Measurements from ENCODE around the gene IFIT2.

The IFIT2 gene

DNA sequence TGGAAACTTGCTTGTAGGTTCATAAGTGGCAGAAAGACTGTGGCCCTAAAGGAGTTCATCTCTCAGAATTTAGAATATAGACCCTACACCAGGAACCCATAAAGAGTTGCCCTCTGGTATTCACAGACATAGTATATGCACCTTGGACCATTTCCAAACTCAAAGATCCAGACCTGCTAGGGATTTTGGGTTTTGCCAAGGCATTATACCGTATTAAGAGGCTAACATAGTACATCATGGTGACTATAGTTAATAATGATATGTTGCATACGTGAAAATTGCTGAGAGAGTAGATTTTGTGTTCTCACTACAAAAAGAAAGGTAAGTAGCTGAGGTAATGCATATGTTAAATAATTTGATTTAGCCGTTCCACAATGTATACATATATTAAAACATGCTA is 39.8 kb downstream of the IFIT2 start:
- DNase-seq (ENCODE audit: low read depth), result no peak

GRCh38 chr10:89342206-89342958 is 40.5 kb downstream of the IFIT2 start:
- DNase-seq (ENCODE audit: low read depth), result peak; percentile 96

DNA sequence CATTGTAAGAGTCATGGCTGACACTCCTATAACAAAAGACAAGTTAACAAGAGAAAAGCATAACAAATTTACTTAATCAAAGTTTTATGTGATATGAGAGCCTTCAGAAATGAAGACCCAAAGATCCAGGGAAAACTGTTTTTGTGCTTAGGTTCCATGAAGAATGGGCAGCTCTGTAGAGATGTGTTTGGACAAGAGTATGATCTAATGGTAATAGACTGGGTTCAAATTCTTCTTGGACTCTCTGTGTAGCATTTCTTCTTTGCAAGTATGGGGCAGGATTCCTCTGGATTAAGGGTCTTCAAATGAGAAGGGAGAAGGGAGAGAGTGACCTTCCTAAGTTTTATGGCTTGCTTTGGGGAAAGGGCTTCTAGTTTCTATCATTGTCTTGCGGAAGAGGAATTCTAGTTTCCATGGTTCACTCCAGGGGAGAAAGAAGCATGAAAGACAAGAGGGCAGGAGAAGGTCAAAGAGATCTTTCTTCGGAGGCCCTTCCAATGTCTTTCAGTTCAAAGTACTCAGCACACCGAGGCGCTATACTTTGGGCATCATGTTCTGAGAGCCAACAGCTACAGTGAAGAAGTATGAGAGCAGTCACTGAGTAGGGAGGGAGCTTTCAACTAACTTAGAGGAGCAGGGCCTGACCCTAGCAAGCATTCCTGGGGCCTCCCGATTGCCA is 41.4 kb downstream of the IFIT2 start:
- no peak for DNase-seq (ENCODE audit: low read depth)

DNA sequence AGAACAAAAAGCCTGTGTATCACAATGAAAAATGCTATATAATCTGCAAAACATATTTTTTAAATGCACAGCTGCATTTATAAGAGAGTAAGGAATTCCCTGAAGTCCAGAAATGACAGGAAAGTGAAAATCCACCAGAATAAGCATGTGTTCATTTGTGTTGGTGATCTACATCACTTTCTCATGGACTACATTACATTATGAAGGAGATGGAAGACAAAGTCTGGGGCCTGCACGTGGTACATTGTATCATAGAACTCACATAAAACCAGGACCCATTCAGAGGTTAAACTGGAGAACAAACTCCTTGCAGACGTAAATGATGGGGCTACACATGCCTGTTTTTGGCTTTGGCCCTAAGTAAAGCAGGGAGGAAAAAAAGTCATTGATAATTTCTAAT is 42.3 kb downstream of the IFIT2 start:
- no peak for DNase-seq (ENCODE audit: low read depth)

- no peak for DNase-seq (ENCODE audit: low read depth)
These were observed 43.6 kb downstream of the IFIT2 start for GRCh38 chr10:89345367-89346000.

- peak; percentile 90 for DNase-seq (ENCODE audit: low read depth)
These were observed 44.8 kb downstream of the IFIT2 start for GRCh38 chr10:89346405-89347254.

DNA sequence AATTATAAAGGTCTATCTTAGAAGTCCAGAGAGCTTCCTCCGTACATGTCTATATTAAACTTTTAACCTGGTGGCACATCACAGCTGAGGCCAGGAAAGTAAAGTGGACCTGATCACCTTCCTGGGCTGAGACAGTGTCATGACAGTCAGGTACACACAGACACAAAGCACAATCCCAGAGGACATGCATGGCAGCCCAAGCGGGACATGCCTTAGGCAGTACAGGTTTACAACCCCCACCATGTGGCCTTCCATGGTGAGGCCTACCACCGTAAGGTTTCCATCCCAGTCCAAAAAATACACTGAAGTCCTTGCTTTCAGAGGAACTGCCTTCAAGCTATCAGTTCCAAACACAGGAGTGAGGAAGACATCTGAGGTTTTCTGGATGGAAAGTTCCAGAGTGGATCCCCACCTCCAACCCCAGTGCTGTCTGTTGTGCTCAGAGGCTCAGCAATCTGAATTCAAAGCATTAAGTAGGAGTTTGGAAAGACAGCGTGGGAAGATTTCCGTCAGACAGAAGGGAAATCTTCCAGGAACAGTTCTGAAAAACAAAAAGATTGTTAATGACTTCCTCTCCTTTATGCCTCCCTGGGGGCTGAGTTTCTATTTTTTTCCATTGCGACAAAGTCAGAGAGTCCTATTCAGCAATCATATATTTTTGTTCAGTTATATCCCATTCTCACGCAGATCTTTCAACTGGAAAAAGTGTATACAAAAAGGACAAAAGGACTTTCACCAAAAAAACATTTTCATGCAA is 46.0 kb downstream of the IFIT2 start:
- DNase-seq (ENCODE audit: low read depth), result no peak

- DNase-seq (ENCODE audit: low read depth), result no peak
These were observed 46.6 kb downstream of the IFIT2 start for GRCh38 chr10:89348481-89348880.

DNA sequence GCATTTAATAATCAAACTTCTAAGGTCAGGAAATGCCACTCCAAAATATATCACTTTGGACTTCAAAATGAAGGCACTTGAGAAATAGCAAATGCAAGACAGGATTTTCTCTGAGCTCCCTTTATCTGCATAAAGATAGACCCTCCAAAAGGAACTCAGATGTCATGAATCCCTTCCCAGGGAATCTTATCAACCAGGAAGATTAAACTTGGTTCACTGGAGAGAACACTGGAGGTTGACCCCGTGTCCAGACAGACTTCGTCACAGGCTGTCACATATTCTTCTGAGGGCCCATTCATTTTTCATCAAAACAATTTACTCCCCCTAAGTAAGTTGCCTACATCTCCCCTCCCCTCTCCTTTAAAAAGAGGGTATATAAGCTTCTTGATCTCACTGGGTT is 47.1 kb downstream of the IFIT2 start:
- no peak for DNase-seq (ENCODE audit: low read depth)

GRCh38 chr10:89350631-89351315 is 48.9 kb downstream of the IFIT2 start:
- peak; percentile 42 for DNase-seq (ENCODE audit: low read depth)

DNA sequence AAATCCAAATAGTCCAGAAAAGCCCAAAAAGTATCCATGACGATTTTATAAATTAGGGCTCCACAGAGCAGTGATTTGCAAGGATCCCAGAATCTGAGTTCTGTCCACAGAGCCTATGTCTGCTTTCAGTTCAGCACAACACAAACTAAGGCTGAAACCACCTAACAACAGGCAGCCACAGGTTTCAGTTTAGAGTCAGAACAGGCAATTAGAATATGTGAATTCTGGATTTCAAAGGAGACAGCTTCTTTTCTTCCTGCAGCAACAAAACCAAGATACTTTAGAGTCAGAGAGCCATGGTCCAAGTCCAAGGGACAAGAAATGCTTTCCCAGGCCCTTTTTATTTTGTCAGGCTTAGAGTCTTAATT is 49.5 kb downstream of the IFIT2 start:
- DNase-seq (ENCODE audit: low read depth), result peak; percentile 63

DNA sequence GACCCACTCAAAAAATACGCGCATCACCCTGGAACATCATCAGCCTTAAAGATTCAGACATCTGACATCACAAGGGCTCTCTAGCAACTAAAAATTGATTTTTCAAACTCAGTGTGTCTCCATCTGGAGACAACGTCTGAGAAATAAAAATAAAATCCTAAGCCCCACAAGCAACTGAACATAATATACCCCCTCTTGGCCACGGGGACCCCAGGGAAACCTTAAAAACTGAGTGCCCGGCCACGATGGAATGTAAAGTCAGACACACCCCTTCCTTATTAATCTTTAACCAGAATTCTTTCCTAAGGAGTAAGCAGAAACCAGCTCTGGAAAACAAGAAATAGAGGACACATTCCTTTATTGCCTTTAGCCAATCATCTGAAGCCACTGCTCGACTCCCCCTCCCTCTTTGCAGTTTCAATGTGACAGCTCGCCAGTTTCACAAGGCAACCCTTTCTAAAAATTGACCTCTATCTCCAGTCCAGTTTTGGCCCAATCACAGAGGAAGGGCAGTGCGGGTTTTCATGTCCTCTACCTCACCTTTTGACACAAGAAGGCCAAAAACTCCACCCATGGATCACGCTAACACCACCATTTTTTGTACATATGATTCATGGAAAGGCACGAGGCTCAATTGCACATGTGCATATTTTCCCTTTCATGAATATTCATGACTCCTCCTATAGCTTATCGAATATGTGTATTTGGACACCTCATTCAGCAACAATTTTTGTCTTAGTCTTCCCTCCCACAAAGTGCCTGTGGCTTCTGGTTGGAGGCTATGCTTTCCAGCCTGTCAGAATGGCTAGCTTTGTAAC is 50.1 kb downstream of the IFIT2 start:
- DNase-seq (ENCODE audit: low read depth), result peak; percentile 98

GRCh38 chr10:89352802-89353201 is 51.0 kb downstream of the IFIT2 start:
- DNase-seq (ENCODE audit: low read depth), result peak; percentile 25

- DNase-seq (ENCODE audit: low read depth), result peak; percentile 83
These were observed 53.6 kb downstream of the IFIT2 start for GRCh38 chr10:89355394-89355931.

- no peak for DNase-seq (ENCODE audit: low read depth)
These were observed 55.2 kb downstream of the IFIT2 start for GRCh38 chr10:89357096-89357495.

DNA sequence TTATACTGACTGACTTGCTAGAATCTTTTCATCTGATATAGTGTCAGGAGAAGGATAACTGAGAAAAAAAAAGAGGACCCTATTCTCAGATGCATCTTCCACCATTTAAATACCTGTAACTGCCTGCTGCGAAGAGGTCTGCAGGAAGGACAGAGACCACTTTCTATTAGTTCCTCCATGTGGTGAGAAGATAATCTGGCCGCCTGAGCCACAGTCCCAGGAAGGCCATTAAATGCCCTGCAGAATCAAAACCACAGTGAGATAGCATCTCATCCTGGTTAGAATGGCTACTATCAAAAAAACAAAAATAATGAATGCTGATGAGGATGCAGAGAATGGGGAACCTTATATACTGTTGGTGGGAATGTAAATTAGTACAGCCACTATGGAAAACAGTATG is 56.1 kb downstream of the IFIT2 start:
- DNase-seq (ENCODE audit: low read depth), result no peak

Measured in iris pigment epithelial cell (primary cell).